SK-N-SH (cell line): Measurements from ENCODE around the gene ABHD2. TPM values are rescaled to one million over a fixed set of nuclear protein-coding genes. Genes with fewer than 3 reads are reported as not detected.

Source experiments
- CTCF ChIA-PET: fragments of 300-600, 350-600 bp; formaldehyde crosslinking; extraction: SDS; loops from one replicate; lab custom pipeline; 2021; lab: Yijun Ruan, JAX
- POLR2A ChIA-PET: fragments of 350-600 bp; sonication (Branson Sonifier 250); formaldehyde crosslinking; extraction: SDS; loops from one replicate; lab custom pipeline; 2020; ENCODE audit warnings: antibody characterized with exemption, inconsistent platforms; lab: Yijun Ruan, JAX
- DNase-seq: peaks from one replicate; pipeline ENCODE4 v3.0.0; 2012
- H2AFZ ChIP-seq: fragments of 200-600 bp; sonication (generic); 2 replicates; pipeline ENCODE4 v1.8.1; 2016; ENCODE audit warnings: antibody characterized with exemption, mild to moderate bottlenecking, low read depth
- H3F3A ChIP-seq: fragments of 200-600 bp; sonication (generic); replicated peaks from 2 replicates; pipeline ENCODE3; 2016; ENCODE audit warnings: antibody characterized with exemption, mild to moderate bottlenecking; ENCODE audit not compliant: insufficient read depth
- H3K27ac ChIP-seq, 2 experiments: fragments of 200-500 bp in 1 of 2; fragments of 200-600 bp in 1 of 2; sonication (Bioruptor generic) in 1 of 2; sonication (generic), shearing (Covaris generic) in 1 of 2; 2 replicates each; pipeline versions ENCODE4 v1.5.1 to v1.6.1; 2014 to 2016; ENCODE audit warnings: low read depth in 2 of 2, inconsistent platforms in 1 of 2, low read length in 1 of 2, mild to moderate bottlenecking in 1 of 2, mixed read lengths in 1 of 2
- H3K27me3 ChIP-seq: fragments of 200-600 bp; sonication (generic), shearing (Covaris generic); 2 replicates; pipeline ENCODE4 v1.6.1; 2016; ENCODE audit warnings: mixed run types; ENCODE audit not compliant: insufficient read depth
- H3K36me3 ChIP-seq, 2 experiments: fragments of 200-500 bp in 1 of 2; fragments of 200-600 bp in 1 of 2; sonication (Bioruptor generic) in 1 of 2; sonication (generic) in 1 of 2; replicated peaks in 1 of 2; 2 replicates each; pipeline versions ENCODE3 to v1.5.1; 2014 to 2016; ENCODE audit warnings: low read length in 1 of 2, mild to moderate bottlenecking in 1 of 2; ENCODE audit not compliant: insufficient read depth in 2 of 2, control insufficient read depth in 1 of 2
- H3K4me1 ChIP-seq, 2 experiments: fragments of 200-500 bp in 1 of 2; fragments of 200-600 bp in 1 of 2; sonication (Bioruptor generic) in 1 of 2; sonication (generic), shearing (Covaris generic) in 1 of 2; 2 replicates each; pipeline versions ENCODE4 v1.5.1 to v1.6.1; 2014 to 2016; ENCODE audit warnings: low read depth in 1 of 2, low read length in 1 of 2, mixed run types in 1 of 2; ENCODE audit not compliant: insufficient read depth in 2 of 2, control insufficient read depth in 1 of 2
- H3K4me2 ChIP-seq: fragments of 200-600 bp; sonication (generic), shearing (Covaris generic); 2 replicates; pipeline ENCODE4 v1.6.1; 2017; ENCODE audit warnings: mixed run types
- H3K4me3 ChIP-seq, 2 experiments: fragments of 200-500 bp in 1 of 2; fragments of 200-600 bp in 1 of 2; sonication (Bioruptor generic) in 1 of 2; sonication (generic), shearing (Covaris generic) in 1 of 2; 2 replicates each; pipeline versions ENCODE4 v1.5.1 to v1.8.1; 2014 to 2016; ENCODE audit warnings: low read depth in 2 of 2, inconsistent platforms in 1 of 2, low read length in 1 of 2, mild to moderate bottlenecking in 1 of 2, mixed read lengths in 1 of 2, moderate library complexity in 1 of 2
- H3K79me2 ChIP-seq: fragments of 200-600 bp; sonication (generic); 2 replicates; pipeline ENCODE4 v1.8.1; 2017; ENCODE audit warnings: mild to moderate bottlenecking; ENCODE audit not compliant: insufficient read depth
- H3K9ac ChIP-seq: fragments of 200-600 bp; sonication (generic); 2 replicates; pipeline ENCODE4 v1.6.1; 2017; ENCODE audit warnings: mixed run types
- H3K9me2 ChIP-seq: fragments of 200-600 bp; sonication (generic); 2 replicates; pipeline ENCODE4 v1.6.1; 2017; ENCODE audit warnings: mixed run types
- H3K9me3 ChIP-seq: fragments of 200-600 bp; sonication (generic); 2 replicates; pipeline ENCODE4 v1.6.1; 2017; ENCODE audit warnings: mixed run types, mild to moderate bottlenecking, moderate library complexity
- H4K20me1 ChIP-seq: fragments of 200-600 bp; sonication (generic); 2 replicates; pipeline ENCODE4 v1.6.1; 2017; ENCODE audit warnings: mild to moderate bottlenecking, mixed run types; ENCODE audit not compliant: insufficient read depth
- CHD2 ChIP-seq: fragments of 150-350 bp; IDR thresholded peaks from 2 replicates; pipeline ENCODE4 v1.6.1; 2018; ENCODE audit warnings: low read length; ENCODE audit not compliant: partially characterized antibody
- CTCF ChIP-seq: fragments of 200-600 bp; sonication (generic); IDR thresholded peaks from 2 replicates; pipeline ENCODE4 v1.6.1; 2017; ENCODE audit warnings: antibody characterized with exemption, mild to moderate bottlenecking, moderate library complexity
- EP300 ChIP-seq, 2 experiments: IDR thresholded peaks; 2 replicates each; pipeline versions ENCODE4 v1.4.0 to v1.6.1; 2012; ENCODE audit warnings: borderline replicate concordance in 1 of 2, low read depth in 1 of 2, low read length in 1 of 2
- EZH2phosphoT487 ChIP-seq: fragments of 200-600 bp; sonication (generic); IDR thresholded peaks from 2 replicates; pipeline ENCODE4 v1.6.1; 2017; ENCODE audit warnings: low read depth, mixed run types, mild to moderate bottlenecking, antibody characterized with exemption, moderate library complexity, borderline replicate concordance
- FOSL2 ChIP-seq: IDR thresholded peaks from 2 replicates; pipeline ENCODE4 v1.4.0; 2012; ENCODE audit warnings: low read depth, mild to moderate bottlenecking, moderate library complexity, borderline replicate concordance
- FOXM1 ChIP-seq: IDR thresholded peaks from 2 replicates; pipeline ENCODE4 v1.4.0; 2012; ENCODE audit warnings: low read depth, mild to moderate bottlenecking
- MEF2A ChIP-seq: IDR thresholded peaks from 2 replicates; pipeline ENCODE4 v1.4.0; 2012; ENCODE audit warnings: low read depth, borderline replicate concordance
- MXI1 ChIP-seq: IDR thresholded peaks from 2 replicates; pipeline ENCODE4 v1.6.1; 2012; ENCODE audit warnings: mild to moderate bottlenecking, low read depth, low read length, improper control_type of control experiment
- NFIC ChIP-seq: IDR thresholded peaks from 2 replicates; pipeline ENCODE4 v1.4.0; 2012; ENCODE audit warnings: borderline replicate concordance
- SMC3 ChIP-seq: IDR thresholded peaks from 2 replicates; pipeline ENCODE4 v1.6.1; 2012; ENCODE audit warnings: low read depth, low read length, improper control_type of control experiment
- TCF12 ChIP-seq: IDR thresholded peaks from 2 replicates; pipeline ENCODE4 v1.4.0; 2012
- TEAD4 ChIP-seq: IDR thresholded peaks from 2 replicates; pipeline ENCODE4 v1.4.0; 2012; ENCODE audit warnings: mild to moderate bottlenecking, borderline replicate concordance; ENCODE audit not compliant: insufficient read depth
- WGBS: methylation state at CpG from one replicate; pipeline ENCODE4 v1.1.6; 2017; ENCODE audit warnings: low lambda C conversion rate; 5-methylcytosine and 5-hydroxymethylcytosine counted together
- polyA plus RNA-seq, 3 experiments: library from polyadenylated mRNA; depleted of rRNA; stranded (reverse); fragments of >200 nt; gene quantifications; 2 replicates each; pipeline ENCODE4 v1.2.3, GENCODE V29; 2012
- TF ChIP-seq, protein P1 (sequence below): IDR thresholded peaks from 2 replicates; pipeline ENCODE4 v1.4.0; 2012; ENCODE audit warnings: low read depth
- TF ChIP-seq, protein P2 (sequence below): fragments of 150-350 bp; IDR thresholded peaks from 2 replicates; pipeline ENCODE4 v1.6.1; 2016; ENCODE audit warnings: mild to moderate bottlenecking, low read depth, low read length
- TF ChIP-seq, protein P3 (sequence below): IDR thresholded peaks from 2 replicates; pipeline ENCODE4 v1.4.0; 2012; ENCODE audit warnings: low read depth, borderline replicate concordance

Gene ABHD2
- polyA plus RNA-seq, 1 of the 3 experiments (the other 2 are of a cell fraction), result 19.2 TPM

DNA sequence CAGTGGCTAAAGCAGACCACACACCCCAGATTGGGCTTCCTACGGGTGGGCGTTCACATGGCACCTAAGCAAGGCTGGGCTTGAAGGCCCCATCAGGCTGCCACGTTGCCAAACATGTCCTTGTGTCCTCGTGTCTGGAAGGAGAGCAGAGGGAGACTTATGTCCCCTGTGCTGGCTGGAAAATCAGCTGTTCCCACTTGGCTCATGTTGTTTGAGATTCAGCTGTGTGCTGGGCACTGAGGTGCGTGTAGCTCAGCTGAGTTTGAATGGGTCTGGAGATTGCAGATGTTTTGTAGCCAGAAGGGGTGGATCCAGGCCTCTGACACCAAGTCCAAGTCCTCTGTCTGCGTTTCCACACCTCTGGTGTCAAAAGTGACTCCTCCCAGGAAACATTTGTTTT is 98.5 kb downstream of the ABHD2 start:
- Histone ChIP-seq H3K9me2 (no peaks in the 10 kb centered on the region), H3K27ac (no peak overlapping the region), H3K4me3 (no peak overlapping the region), H3K4me2 (no peak overlapping the region), H3K36me3 (peaks cover 23 to 54% of the 10 kb centered on the region in 2 experiments), H3K9ac (no peak overlapping the region), H3F3A (peaks cover 4% of the 10 kb centered on the region), H4K20me1 (no peaks in the 10 kb centered on the region), H2AFZ (no peak overlapping the region), H3K4me1 (peaks cover 0 to under 1% of the 10 kb centered on the region in 2 experiments; a peak in 1 of 4 replicates), H3K9me3 (no peaks in the 10 kb centered on the region), H3K27me3 (no peaks in the 10 kb centered on the region), H3K79me2 (no peaks in the 10 kb centered on the region)
- DNase-seq, result no peak
- CTCF ChIA-PET, result interaction anchor here (3.7 to 6.6 kb wide), 2 partner anchors 9 to 129 kb away, joined by 16 to 60 read pairs; no protein-coding TSS in a partner anchor
- POLR2A ChIA-PET, result no interaction called here
- no peak for TF ChIP-seq MXI1
- TF ChIP-seq CHD2, result no peak
- TF ChIP-seq, protein P1, sequence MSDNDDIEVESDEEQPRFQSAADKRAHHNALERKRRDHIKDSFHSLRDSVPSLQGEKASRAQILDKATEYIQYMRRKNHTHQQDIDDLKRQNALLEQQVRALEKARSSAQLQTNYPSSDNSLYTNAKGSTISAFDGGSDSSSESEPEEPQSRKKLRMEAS, result no peak
- TF ChIP-seq, protein P2, sequence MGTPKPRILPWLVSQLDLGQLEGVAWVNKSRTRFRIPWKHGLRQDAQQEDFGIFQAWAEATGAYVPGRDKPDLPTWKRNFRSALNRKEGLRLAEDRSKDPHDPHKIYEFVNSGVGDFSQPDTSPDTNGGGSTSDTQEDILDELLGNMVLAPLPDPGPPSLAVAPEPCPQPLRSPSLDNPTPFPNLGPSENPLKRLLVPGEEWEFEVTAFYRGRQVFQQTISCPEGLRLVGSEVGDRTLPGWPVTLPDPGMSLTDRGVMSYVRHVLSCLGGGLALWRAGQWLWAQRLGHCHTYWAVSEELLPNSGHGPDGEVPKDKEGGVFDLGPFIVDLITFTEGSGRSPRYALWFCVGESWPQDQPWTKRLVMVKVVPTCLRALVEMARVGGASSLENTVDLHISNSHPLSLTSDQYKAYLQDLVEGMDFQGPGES, result no peak
- TF ChIP-seq TEAD4, result no peak
- TF ChIP-seq NFIC, result no peak
- TF ChIP-seq, protein P3, sequence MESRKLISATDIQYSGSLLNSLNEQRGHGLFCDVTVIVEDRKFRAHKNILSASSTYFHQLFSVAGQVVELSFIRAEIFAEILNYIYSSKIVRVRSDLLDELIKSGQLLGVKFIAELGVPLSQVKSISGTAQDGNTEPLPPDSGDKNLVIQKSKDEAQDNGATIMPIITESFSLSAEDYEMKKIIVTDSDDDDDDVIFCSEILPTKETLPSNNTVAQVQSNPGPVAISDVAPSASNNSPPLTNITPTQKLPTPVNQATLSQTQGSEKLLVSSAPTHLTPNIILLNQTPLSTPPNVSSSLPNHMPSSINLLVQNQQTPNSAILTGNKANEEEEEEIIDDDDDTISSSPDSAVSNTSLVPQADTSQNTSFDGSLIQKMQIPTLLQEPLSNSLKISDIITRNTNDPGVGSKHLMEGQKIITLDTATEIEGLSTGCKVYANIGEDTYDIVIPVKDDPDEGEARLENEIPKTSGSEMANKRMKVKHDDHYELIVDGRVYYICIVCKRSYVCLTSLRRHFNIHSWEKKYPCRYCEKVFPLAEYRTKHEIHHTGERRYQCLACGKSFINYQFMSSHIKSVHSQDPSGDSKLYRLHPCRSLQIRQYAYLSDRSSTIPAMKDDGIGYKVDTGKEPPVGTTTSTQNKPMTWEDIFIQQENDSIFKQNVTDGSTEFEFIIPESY, result no peak
- no peak for TF ChIP-seq FOXM1
- no peak for TF ChIP-seq EP300 (IDR thresholded peaks at IDR 0.05; ENCODE audit: borderline replicate concordance in 1 of 2, low read depth in 1 of 2, low read length in 1 of 2)
- no peak for TF ChIP-seq SMC3
- no peak for TF ChIP-seq CTCF
- no peak for TF ChIP-seq EZH2phosphoT487
- no peak for TF ChIP-seq MEF2A
- TF ChIP-seq TCF12, result no peak
- TF ChIP-seq FOSL2, result no peak
- WGBS, result 83% methylated on average over 6 of the region's 6 CpGs
